DOHH2 (cell line): ENCODE data around the gene PARVB.

ENCODE experiments used
- H3F3A ChIP-seq: fragments of 200-600 bp; sonication (generic), shearing (Covaris generic); 2 replicates; pipeline ENCODE4 v1.6.0; 2016; ENCODE audit warnings: antibody characterized with exemption, mild to moderate bottlenecking; ENCODE audit not compliant: control insufficient read depth, insufficient read depth
- H3K27ac ChIP-seq: fragments of 200-600 bp; sonication (generic); 2 replicates; pipeline ENCODE4 v1.5.1; 2014; ENCODE audit warnings: low read depth, mild to moderate bottlenecking, low read length, moderate library complexity
- H3K27me3 ChIP-seq: fragments of 200-600 bp; sonication (generic); 2 replicates; pipeline ENCODE4 v1.6.1; 2014; ENCODE audit warnings: mild to moderate bottlenecking, low read length, mixed read lengths; ENCODE audit not compliant: control insufficient read depth
- H3K36me3 ChIP-seq: fragments of 200-600 bp; sonication (generic); 2 replicates; pipeline ENCODE4 v1.6.1; 2014; ENCODE audit warnings: mild to moderate bottlenecking, low read length, moderate library complexity, mixed read lengths; ENCODE audit not compliant: control insufficient read depth
- H3K4me1 ChIP-seq: fragments of 200-600 bp; sonication (generic); 2 replicates; pipeline ENCODE4 v1.6.1; 2014; ENCODE audit warnings: mild to moderate bottlenecking, low read length, mixed read lengths; ENCODE audit not compliant: control insufficient read depth
- H3K4me2 ChIP-seq: fragments of 200-600 bp; sonication (generic); 2 replicates; pipeline ENCODE4 v1.6.0; 2014; ENCODE audit warnings: mild to moderate bottlenecking, low read length, moderate library complexity
- H3K4me3 ChIP-seq: fragments of 200-600 bp; sonication (generic); 2 replicates; pipeline ENCODE4 v1.5.1; 2014; ENCODE audit warnings: mild to moderate bottlenecking, low read length, mixed read lengths
- H3K79me2 ChIP-seq: fragments of 200-600 bp; sonication (generic); 2 replicates; pipeline ENCODE4 v1.6.1; 2014; ENCODE audit warnings: mild to moderate bottlenecking, low read length, mixed read lengths; ENCODE audit not compliant: control insufficient read depth
- H3K9me2 ChIP-seq: fragments of 200-600 bp; sonication (generic); replicated peaks from 2 replicates; pipeline ENCODE4 v1.6.1; 2014; ENCODE audit warnings: mild to moderate bottlenecking, low read length, mixed read lengths; ENCODE audit not compliant: control insufficient read depth
- H3K9me3 ChIP-seq: fragments of 200-600 bp; sonication (generic); 2 replicates; pipeline ENCODE4 v1.6.1; 2014; ENCODE audit warnings: antibody characterized with exemption, low read length, mixed read lengths; ENCODE audit not compliant: control insufficient read depth, insufficient read depth
- H4K20me1 ChIP-seq: fragments of 200-600 bp; sonication (generic); 2 replicates; pipeline ENCODE4 v1.6.0; 2014; ENCODE audit warnings: low read depth, mild to moderate bottlenecking, antibody characterized with exemption, low read length, moderate library complexity; ENCODE audit not compliant: control insufficient read depth, insufficient read depth
- EZH2phosphoT487 ChIP-seq: fragments of 200-600 bp; sonication (generic); IDR thresholded peaks from 2 replicates; pipeline ENCODE4 v1.6.1; 2017; ENCODE audit warnings: borderline replicate concordance, mild to moderate bottlenecking, antibody characterized with exemption, low read length, moderate library complexity, mixed read lengths
- TF ChIP-seq, protein P1 (sequence below): fragments of 200-600 bp; sonication (generic); IDR thresholded peaks from one replicate; pipeline ENCODE4 v1.5.1; 2014; ENCODE audit warnings: antibody characterized with exemption, mild to moderate bottlenecking, low read depth, low read length; ENCODE audit not compliant: poor library complexity, severe bottlenecking

Gene PARVB

DNA sequence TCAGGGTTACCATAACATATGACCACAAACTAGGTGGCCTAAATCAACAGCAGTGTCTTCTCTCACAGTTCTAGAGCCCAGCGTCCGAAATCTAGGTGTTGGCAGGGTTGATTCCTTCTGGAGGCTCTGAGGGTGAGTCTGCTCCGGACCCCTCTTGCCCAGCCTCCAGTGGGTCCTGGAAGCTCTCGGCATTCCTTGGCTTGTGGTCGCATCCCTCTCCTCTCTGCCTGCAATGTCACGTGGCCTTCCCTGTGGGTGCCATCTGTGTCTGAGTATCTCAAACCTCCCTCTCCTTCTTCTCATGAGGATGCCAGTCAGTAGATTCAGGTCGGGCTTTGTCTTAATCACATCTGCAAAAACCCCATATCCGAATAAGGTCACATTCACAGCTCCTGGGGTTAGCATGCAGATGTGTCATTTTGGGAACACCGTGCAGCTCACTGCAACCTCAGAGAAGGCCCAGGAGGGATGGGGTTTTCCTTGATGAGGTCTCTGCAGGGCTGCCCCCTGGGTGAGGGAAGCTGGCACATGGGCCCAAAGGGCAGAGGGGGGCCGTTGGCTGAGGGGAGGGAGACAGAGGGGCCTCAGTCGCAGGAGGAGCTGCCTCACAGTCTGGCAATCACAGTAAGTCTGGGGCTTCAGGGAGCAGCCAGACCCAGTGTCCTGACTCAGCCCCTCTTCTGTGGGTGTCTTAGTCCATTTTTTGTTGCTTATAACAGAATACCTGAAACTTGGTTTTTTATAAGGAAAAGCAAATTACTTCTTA is 197.8 kb downstream of the PARVB start:
- H4K20me1 ChIP-seq, result no peaks in the 10 kb centered on the region
- no peaks in the 10 kb centered on the region; the same call in 1 of the 2 replicates for H3K27me3 ChIP-seq
- no peaks in the 10 kb centered on the region for H3K4me1 ChIP-seq
- no peak overlapping the region for H3K4me2 ChIP-seq
- H3K79me2 ChIP-seq, result no peaks in the 10 kb centered on the region
- TF ChIP-seq, protein P1, sequence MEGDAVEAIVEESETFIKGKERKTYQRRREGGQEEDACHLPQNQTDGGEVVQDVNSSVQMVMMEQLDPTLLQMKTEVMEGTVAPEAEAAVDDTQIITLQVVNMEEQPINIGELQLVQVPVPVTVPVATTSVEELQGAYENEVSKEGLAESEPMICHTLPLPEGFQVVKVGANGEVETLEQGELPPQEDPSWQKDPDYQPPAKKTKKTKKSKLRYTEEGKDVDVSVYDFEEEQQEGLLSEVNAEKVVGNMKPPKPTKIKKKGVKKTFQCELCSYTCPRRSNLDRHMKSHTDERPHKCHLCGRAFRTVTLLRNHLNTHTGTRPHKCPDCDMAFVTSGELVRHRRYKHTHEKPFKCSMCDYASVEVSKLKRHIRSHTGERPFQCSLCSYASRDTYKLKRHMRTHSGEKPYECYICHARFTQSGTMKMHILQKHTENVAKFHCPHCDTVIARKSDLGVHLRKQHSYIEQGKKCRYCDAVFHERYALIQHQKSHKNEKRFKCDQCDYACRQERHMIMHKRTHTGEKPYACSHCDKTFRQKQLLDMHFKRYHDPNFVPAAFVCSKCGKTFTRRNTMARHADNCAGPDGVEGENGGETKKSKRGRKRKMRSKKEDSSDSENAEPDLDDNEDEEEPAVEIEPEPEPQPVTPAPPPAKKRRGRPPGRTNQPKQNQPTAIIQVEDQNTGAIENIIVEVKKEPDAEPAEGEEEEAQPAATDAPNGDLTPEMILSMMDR, result no peak
- no peak for TF ChIP-seq EZH2phosphoT487
- no peak overlapping the region for H3K27ac ChIP-seq
- no peaks in the 10 kb centered on the region for H3K36me3 ChIP-seq
- H3F3A ChIP-seq, result no peaks in the 10 kb centered on the region
- no peak overlapping the region for H3K4me3 ChIP-seq
- no peaks in the 10 kb centered on the region for H3K9me3 ChIP-seq
- H3K9me2 ChIP-seq, result no peaks in the 10 kb centered on the region
